GM21526 (cell line): Measurements from ENCODE around the gene TSHZ2.
"Not testable (repeated sequence)": the region's sequence is repeated elsewhere in the genome, so short reads cannot be mapped to it uniquely, and the experiment has no call there.

Experiments
- ATAC-seq: cut with Tn5 transposase; IDR thresholded peaks from one replicate; pipeline ENCODE4 v1.9.1; 2021; ENCODE audit warnings: moderate library complexity; ENCODE audit not compliant: unreplicated experiment, low FRiP score

The TSHZ2 gene

GRCh38 chr20:53296451-53297153 is 324.4 kb downstream of the TSHZ2 start:
- ATAC-seq: no peak

- ATAC-seq: no peak
Observed at GRCh38 chr20:53297154-53297529, 325.0 kb downstream of the TSHZ2 start.

GRCh38 chr20:53298260-53298659 is 326.1 kb downstream of the TSHZ2 start:
- no peak for ATAC-seq

GRCh38 chr20:53298911-53299310 is 326.8 kb downstream of the TSHZ2 start:
- ATAC-seq: no peak

GRCh38 chr20:53299831-53300230 is 327.7 kb downstream of the TSHZ2 start:
- no peak for ATAC-seq

GRCh38 chr20:53301869-53302268 is 329.7 kb downstream of the TSHZ2 start:
- no peak for ATAC-seq

- no peak for ATAC-seq
Observed at GRCh38 chr20:53302695-53303412, 330.7 kb downstream of the TSHZ2 start.

- no peak for ATAC-seq
Observed at GRCh38 chr20:53303413-53303760, 331.2 kb downstream of the TSHZ2 start.

- ATAC-seq: no peak
Observed at GRCh38 chr20:53304146-53304545, 332.0 kb downstream of the TSHZ2 start.

GRCh38 chr20:53306192-53306805 is 334.1 kb downstream of the TSHZ2 start:
- no peak for ATAC-seq

- no peak for ATAC-seq
Observed at GRCh38 chr20:53307964-53308597, 335.9 kb downstream of the TSHZ2 start.

GRCh38 chr20:53309515-53309914 is 337.4 kb downstream of the TSHZ2 start:
- ATAC-seq: no peak

- ATAC-seq: no peak
Observed at GRCh38 chr20:53312957-53313356, 340.8 kb downstream of the TSHZ2 start.

GRCh38 chr20:53316206-53316937 is 344.2 kb downstream of the TSHZ2 start:
- ATAC-seq: no peak

- no peak for ATAC-seq
Observed at GRCh38 chr20:53319200-53319599, 347.0 kb downstream of the TSHZ2 start.

- no peak for ATAC-seq
Observed at GRCh38 chr20:53319716-53320115, 347.6 kb downstream of the TSHZ2 start.

GRCh38 chr20:53320701-53321100 is 348.5 kb downstream of the TSHZ2 start:
- ATAC-seq: no peak

- no peak for ATAC-seq
Observed at GRCh38 chr20:53321596-53321995, 349.4 kb downstream of the TSHZ2 start.

- ATAC-seq: no peak
Observed at GRCh38 chr20:53322651-53323050, 350.5 kb downstream of the TSHZ2 start.

- ATAC-seq: not testable (repeated sequence)
Observed at GRCh38 chr20:53323460-53323859, 351.3 kb downstream of the TSHZ2 start.

- no peak for ATAC-seq
Observed at GRCh38 chr20:53324816-53325215, 352.7 kb downstream of the TSHZ2 start.
